Psoas muscle (tissue), 8 donors: Measurements from ENCODE around the gene UTF1. TPM values are rescaled to one million over a fixed set of nuclear protein-coding genes. Genes with fewer than 3 reads are reported as not detected.
A peak's percentile ranks its signal among the peaks of the same experiment; 100 is the strongest.

Experiments used
- ATAC-seq, 4 donors: fragments of 200-7000 bp; cut with Tn5 transposase; one replicate each; pipeline ENCODE4 v1.9.1; 2020; ENCODE audit warnings: moderate library complexity in 3 of 4, mild to moderate bottlenecking in 2 of 4
- DNase-seq, 2 donors: peaks; one replicate each; pipeline ENCODE4 v3.0.0-alpha.2; 2020
- H3K27ac ChIP-seq: fragments of 200-600 bp; one replicate; pipeline ENCODE4 v1.8.0; 2022
- H3K27me3 ChIP-seq, 3 donors: fragments of 200-600 bp in 1 of 3; one replicate each; pipeline versions ENCODE4 v1.6.1 to v1.8.0; 2013 to 2022; ENCODE audit warnings: low read length in 2 of 3, mild to moderate bottlenecking in 2 of 3, moderate library complexity in 1 of 3; ENCODE audit not compliant: insufficient read depth in 3 of 3
- H3K36me3 ChIP-seq, 2 donors: fragments of 200-600 bp in 1 of 2; one replicate each; pipeline versions ENCODE4 v1.6.1 to v1.8.0; 2013 to 2022; ENCODE audit warnings: low read depth in 1 of 2, mild to moderate bottlenecking in 1 of 2, moderate library complexity in 1 of 2; ENCODE audit not compliant: insufficient read depth in 1 of 2
- H3K4me1 ChIP-seq: fragments of 200-600 bp; one replicate; pipeline ENCODE4 v1.8.0; 2022
- H3K4me3 ChIP-seq: fragments of 200-600 bp; one replicate; pipeline ENCODE4 v1.8.0; 2022; ENCODE audit warnings: mild to moderate bottlenecking
- H3K9me3 ChIP-seq: fragments of 200-600 bp; one replicate; pipeline ENCODE4 v1.8.0; 2022
- WGBS, 3 donors: extraction: QIAGEN DNeasy Blood & Tissue Kit; methylation state at CpG; one replicate each; pipeline versions ENCODE4 v1.1.6 to v1.1.7; 2013; 5-methylcytosine and 5-hydroxymethylcytosine counted together
- intact Hi-C, 2 donors: fragments of 100-400 bp; cut with DNase I; formaldehyde crosslinking; loops; one replicate each; pipeline versions ENCODE4 v1.11.0 to v1.14.2; 2022
- polyA plus RNA-seq, 3 donors: library from polyadenylated mRNA; stranded (reverse); fragments of 200-250 nt; gene quantifications; one replicate each; pipeline ENCODE4 v1.2.3, GENCODE V29; 2013
- total RNA-seq, 4 donors: library from RNA; stranded (reverse); fragmentation: NEBNext Ultra II Directional in 2 of 4; extraction: Animal tissue kit (Norgen Biotek cat#: 25700) in 2 of 4; gene quantifications; one replicate each; pipeline versions ENCODE4 v1.2.1 to v1.2.4, GENCODE V29; 2021 to 2023
- TF ChIP-seq, protein P1 (sequence below): fragments of 200-600 bp; IDR thresholded peaks from one replicate; pipeline ENCODE4 v1.8.0; 2022; ENCODE audit warnings: antibody characterized with exemption
- donor health status: healthy with polysubstance abuse.
- donor health status: DM: no; HTN: no; CAD: no; lungs with moderate emphysema.
- donor health status: Bipolar disorder and iron deficiency.
- donor health status: healthy.
- donor health status: DM: yes; HTN: yes; CAD: no.
- donor health status: DM: no; HTN: no; CAD: no.
- donor health status: DM: no; HTN: no; CAD: no.
- donor health status: DM: yes; HTN: yes; CAD: no.

The UTF1 gene
- total and polyA plus RNA-seq, 7 donors = not detected

- H3K9me3 ChIP-seq = no peaks in the 10 kb centered on the region
- TF ChIP-seq, protein P1, sequence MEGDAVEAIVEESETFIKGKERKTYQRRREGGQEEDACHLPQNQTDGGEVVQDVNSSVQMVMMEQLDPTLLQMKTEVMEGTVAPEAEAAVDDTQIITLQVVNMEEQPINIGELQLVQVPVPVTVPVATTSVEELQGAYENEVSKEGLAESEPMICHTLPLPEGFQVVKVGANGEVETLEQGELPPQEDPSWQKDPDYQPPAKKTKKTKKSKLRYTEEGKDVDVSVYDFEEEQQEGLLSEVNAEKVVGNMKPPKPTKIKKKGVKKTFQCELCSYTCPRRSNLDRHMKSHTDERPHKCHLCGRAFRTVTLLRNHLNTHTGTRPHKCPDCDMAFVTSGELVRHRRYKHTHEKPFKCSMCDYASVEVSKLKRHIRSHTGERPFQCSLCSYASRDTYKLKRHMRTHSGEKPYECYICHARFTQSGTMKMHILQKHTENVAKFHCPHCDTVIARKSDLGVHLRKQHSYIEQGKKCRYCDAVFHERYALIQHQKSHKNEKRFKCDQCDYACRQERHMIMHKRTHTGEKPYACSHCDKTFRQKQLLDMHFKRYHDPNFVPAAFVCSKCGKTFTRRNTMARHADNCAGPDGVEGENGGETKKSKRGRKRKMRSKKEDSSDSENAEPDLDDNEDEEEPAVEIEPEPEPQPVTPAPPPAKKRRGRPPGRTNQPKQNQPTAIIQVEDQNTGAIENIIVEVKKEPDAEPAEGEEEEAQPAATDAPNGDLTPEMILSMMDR = no peak
- peaks cover 0 to 19% (median under 1%) of the 10 kb centered on the region in 3 donors for H3K27me3 ChIP-seq
- DNase-seq (no peak), ATAC-seq (no peak)
- 73 to 83% (median 82%) methylated on average over 21 to 27 of the region's 27 CpGs for WGBS, 3 donors
- no peaks in the 10 kb centered on the region for H3K36me3 ChIP-seq
- no peak overlapping the region for H3K4me3 ChIP-seq
- H3K27ac ChIP-seq = no peak overlapping the region
- H3K4me1 ChIP-seq = no peaks in the 10 kb centered on the region
- intact Hi-C loops = no loop called here
Measured at GRCh38 chr10:133210398-133211140, 19.4 kb upstream of the UTF1 start.

DNA sequence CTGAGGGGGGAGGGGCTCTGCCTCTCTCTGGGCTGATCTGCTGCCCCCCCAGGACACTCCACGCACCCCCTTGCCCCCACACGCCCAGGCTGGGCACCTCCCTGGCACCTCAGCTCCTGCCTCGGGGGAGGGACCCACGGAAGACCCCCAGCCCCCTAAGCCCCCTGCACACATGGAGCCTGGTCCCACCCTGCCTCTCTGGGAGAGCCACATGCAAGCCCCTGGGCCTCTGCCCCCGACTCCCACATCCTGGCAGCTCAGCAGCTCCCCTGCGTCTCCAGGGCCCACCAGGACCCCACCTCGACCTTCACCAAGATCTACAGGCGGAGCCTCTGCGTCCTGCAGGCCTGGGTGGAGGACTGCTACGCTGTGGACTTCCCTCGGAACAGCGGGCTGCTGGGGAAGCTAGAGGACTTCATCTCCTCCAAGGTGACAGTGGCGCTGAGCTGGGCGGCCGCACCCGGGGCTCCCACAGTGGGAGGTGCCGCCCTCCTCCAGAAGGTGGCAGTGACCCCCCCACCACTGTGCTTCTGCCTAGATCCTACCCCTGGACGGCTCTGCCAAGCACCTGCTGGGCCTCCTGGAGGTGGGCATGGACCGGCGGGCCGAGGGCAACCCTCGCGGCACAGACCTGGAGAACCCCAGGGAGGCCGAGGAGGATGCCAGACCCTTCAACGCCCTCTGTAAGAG lies 18.7 kb upstream of the UTF1 start:
- intact Hi-C loops = no loop called here
- no peak for ATAC-seq
- no peak overlapping the region for H3K4me3 ChIP-seq
- H3K9me3 ChIP-seq = no peaks in the 10 kb centered on the region
- H3K36me3 ChIP-seq = no peaks in the 10 kb centered on the region
- WGBS, 3 donors = 75 to 77% (median 76%) methylated on average over 21 to 25 of the region's 25 CpGs
- peaks cover 0 to 23% (median 1%) of the 10 kb centered on the region in 3 donors for H3K27me3 ChIP-seq
- peak in 1 of 2 donors; percentile 28 for DNase-seq
- H3K4me1 ChIP-seq = no peaks in the 10 kb centered on the region
- H3K27ac ChIP-seq = no peak overlapping the region
- TF ChIP-seq, protein P1 = no peak

GRCh38 chr10:133211959-133212852 lies 17.8 kb upstream of the UTF1 start:
- peaks cover 0 to 23% (median 2%) of the 10 kb centered on the region in 3 donors for H3K27me3 ChIP-seq
- intact Hi-C loops = no loop called here
- no peak overlapping the region for H3K4me3 ChIP-seq
- H3K4me1 ChIP-seq = no peaks in the 10 kb centered on the region
- TF ChIP-seq, protein P1 = no peak
- DNase-seq (peak in 1 of 2 donors; percentile 24), ATAC-seq (no peak)
- 82 to 84% (median 84%) methylated on average over 33 to 34 of the region's 34 CpGs for WGBS, 3 donors
- H3K9me3 ChIP-seq = no peaks in the 10 kb centered on the region
- no peaks in the 10 kb centered on the region for H3K36me3 ChIP-seq
- H3K27ac ChIP-seq = no peak overlapping the region

DNA sequence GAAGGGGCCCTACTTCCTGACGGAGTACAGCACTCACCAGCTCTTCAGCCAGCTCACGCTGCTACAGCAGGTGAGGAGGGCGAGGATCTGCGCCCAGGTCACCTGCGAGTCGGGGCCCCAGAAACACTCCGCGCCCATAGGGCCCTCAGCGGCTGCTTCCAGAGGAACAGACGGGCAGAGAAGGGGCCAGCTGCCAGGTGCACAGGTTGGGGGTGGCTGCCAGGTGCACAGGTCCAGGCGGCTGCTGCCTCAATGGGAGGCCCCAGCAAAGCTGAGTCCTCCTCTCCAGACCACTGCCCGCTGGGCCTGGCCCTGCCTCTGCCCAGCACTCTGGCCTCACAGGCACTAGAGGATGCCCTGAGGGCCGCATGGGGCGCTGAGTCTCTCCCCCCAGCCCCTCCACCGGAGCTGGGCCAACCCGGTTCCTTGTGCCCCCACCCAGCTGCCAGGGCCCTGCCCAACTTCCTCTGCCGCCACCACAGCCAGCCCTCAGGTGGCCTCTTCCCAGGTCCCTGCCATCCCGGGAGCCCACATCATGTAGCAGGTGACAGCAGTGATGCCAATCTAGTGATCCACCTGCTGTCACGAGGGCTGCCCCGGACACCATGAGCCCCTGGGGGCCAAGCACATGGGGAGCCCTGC lies 17.0 kb upstream of the UTF1 start:
- DNase-seq (peak in 1 of 2 donors; percentile 36), ATAC-seq (no peak)
- no peak overlapping the region for H3K4me3 ChIP-seq
- TF ChIP-seq, protein P1 = no peak
- H3K27me3 ChIP-seq = peaks cover 0 to 23% (median 2%) of the 10 kb centered on the region in 3 donors
- H3K9me3 ChIP-seq = no peaks in the 10 kb centered on the region
- 78 to 86% (median 82%) methylated on average over 17 to 20 of the region's 20 CpGs for WGBS, 3 donors
- intact Hi-C loops = no loop called here
- no peaks in the 10 kb centered on the region for H3K36me3 ChIP-seq
- no peaks in the 10 kb centered on the region for H3K4me1 ChIP-seq
- H3K27ac ChIP-seq = no peak overlapping the region
